GM18511 (cell line): ENCODE data around the gene HM13.
"Not testable (repeated sequence)": the region's sequence is repeated elsewhere in the genome, so short reads cannot be mapped to it uniquely, and the experiment has no call there.

Experiments used
- ATAC-seq: cut with Tn5 transposase; IDR thresholded peaks from one replicate; pipeline ENCODE4 v1.9.1; 2021; ENCODE audit warnings: mild to moderate bottlenecking, moderate library complexity; ENCODE audit not compliant: unreplicated experiment

The HM13 gene

DNA sequence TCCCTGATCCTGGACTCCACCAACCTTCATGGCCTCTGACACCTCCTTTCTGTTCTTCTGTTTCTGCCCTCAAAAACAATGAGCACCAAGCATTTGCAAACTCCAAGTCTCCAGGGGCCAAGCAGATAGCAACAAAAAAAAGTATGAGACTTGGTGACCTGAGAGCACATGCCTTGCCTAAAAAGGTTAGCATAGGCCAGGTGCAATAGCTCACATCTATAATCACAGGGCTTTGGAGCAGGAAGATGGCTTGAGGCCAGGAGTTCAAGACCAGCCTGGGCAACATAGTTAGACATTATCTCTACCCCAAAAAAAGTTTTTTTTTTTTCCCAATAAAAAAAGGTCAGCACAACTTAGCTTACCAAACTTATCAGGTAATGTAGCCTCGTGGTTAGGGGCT is 13.7 kb upstream of the HM13 start:
- ATAC-seq: no peak

DNA sequence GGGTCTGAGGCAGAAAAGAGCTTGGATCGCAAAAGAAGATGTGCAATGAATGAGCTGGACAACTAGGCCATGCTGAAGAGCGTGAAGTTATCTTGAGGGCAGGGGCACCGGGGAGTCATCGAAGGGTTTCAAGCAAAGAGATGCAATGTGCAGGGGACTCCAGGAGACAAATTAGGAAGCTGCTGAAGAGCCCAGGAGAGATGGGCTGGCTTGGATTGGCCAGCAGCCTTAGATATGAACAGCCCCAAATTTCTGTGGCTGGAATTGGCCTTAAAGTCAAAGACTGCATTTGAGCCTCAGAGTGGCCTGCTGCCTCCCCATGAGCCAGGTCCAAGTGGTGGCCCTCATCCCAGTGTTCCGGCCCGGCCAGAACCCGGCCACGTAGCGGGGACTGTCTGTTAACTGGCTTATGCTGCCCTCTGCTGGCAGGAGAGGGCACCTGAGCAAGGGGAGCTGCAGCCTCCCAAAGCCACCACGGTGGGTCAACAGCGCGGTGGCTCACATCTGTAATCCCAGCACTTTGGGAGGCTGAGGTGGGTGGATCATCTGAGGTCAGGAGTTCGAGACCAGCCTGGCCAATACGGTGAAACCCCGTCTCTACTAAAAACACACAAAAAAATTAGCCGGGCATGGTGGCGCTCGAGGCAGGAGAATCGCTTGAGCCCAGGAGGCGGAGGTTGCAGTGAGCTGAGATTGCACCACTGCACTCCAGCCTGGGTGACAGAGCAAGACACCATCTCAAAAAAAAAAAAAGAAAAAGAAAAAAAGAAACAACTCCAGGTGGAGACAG is 11.2 kb upstream of the HM13 start:
- ATAC-seq: peak; percentile 96

DNA sequence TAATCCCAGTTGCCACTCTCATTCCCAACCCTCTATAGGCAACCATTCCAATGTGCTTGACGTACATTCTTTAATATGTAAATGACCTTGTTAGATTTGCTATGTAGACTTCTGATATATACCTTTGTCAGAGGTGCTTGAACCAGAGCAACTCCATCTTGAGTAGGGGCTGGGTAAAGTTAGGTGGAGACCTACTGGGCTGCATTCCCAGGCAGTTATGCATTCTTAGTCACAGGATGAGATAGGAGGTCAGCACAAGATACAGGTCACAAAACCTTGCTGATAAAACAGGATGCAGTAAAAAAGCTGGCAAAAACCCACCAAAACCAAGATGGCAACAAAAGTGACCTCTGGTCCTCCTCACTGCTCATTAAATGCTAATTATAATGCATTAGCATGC is 8.3 kb upstream of the HM13 start:
- no peak for ATAC-seq

DNA sequence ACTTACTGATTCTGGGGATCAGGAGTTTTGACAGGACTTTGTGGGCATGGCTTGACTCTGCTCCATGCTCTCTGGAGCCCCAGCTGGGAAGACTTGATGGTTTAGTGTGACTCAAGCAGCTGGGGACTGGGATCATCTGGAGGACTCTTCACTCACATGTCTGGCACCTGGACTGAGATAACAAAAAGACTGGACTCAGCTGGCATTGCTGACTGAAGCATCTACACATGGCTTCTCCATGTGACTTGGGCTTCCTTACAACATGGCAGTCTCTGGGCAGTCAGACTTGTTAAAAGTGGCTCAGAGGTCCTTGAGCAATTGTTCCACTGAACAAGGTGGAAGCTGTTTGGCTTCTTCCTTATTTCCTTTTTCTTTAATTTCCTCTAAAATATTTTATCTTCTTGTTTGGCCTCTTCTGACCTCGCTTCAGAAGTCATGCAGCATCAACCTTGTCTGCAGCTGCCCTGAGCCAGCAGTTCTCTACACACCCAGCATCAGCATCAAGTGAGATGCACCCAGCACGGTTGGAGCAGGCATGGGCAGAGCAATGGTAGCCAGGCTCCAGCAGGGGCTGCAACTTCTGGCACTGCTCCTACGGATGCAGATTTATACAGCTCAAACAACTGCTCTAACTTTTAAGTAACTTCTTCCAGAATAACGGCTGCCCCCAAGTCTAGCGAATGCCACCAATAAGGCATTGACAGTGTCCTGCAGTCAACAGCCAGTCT is 5.6 kb upstream of the HM13 start:
- ATAC-seq: no peak

DNA sequence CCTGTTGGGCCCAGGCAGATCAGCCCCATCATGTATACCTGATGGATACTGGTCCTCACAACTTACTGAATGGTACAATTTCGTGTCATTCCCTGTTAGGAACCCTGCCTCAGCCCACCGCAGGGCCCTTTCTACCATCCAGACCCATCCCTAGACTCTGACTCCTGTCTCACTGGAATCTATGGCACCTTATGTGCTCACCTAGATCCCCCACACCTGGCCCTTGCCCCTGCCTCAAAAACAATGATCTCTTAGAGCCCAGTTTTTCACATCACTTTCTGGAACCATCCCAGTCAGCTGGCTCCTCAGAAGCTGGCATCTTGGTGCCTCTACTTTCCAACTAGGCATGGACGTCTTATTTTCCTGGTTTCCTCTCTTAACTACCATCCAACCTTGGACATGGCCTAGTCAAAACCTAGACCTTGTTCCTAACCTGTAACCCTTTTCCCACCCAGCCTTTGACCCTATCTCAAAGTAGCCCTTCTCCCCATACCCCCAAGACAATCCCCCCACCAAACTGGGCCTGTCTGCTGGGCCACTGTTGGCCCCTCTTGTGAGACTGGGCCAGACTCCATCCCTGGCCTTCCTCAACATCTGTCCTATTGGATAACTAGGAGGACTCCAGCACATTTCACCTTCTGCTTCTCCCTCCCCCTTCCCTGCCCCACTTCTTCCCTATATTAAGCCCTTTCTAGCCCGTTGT is 981 bp downstream of the HM13 start:
- ATAC-seq: no peak

DNA sequence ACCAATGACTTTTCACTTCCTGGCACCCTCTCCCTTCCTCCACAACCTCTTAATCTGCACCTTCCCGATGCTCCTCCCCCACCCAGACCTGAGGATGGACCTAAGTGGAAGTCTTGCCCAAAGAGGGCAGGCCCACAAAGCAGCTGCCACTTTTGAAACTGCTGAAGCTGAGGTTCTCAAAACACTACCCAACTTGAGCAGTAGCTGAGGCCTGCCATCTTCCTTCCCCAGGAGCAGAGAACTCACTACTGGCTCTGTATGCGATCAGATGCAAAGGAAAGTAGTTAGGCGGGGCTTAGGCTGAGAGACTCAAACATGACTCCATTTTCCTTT is 1.5 kb downstream of the HM13 start:
- no peak for ATAC-seq

DNA sequence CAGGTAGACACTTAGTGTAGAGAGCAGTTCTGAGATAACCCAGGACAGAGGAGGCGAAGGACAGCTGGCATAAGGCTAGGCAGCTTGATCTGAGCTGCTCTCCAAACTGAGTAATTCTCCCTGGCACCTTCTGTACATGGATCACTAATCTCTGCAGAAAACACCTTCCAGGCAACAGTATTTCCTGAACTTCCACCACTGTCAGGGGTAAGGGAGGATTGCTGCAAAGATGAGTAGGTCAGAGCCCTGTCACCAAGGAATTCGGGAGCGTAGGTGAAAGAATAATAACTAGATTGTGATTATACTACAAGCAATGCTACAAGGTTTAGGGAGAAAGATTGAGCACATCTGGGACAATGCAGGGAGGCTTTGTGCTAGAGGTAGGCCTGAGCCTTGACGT is 1.9 kb downstream of the HM13 start:
- no peak for ATAC-seq

DNA sequence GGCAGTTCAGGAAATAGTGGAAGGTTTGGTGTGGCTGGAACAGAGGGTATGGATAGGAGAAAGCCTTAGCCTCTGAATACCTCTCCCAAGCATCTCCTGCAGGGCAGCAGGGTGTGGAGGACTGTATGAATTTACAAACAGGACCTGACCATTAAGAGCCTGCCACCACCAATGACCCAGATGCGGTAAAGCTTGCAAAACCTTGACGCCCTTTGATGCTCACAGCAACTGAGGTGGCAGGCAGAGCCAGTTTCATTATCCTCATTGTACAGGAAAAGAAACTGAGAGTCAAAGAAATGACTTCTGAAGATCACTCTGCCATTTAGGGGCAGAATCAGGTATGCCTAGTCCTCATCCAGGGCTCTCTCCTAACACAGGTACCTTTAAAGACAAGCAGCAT is 2.4 kb downstream of the HM13 start:
- no peak for ATAC-seq

DNA sequence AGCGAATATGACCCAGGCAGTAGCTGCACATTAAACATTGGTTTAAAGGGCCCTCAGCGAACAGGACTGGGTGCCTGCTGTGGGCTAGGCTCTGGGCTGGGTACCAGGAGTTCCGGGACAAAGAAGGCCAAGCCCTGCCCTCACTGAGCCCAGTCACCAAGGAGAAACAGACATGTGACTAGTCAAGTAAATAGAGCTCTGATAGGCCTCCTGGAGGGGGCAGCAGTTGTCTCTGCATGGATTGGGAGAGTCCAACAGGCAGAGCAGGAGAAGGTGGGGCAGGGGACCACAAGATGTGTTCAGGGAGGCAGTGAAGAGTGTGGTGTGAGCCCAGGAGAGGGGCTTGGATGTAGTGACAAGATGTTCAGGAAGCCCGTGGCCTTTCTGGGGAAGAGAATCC is 3.1 kb downstream of the HM13 start:
- no peak for ATAC-seq

DNA sequence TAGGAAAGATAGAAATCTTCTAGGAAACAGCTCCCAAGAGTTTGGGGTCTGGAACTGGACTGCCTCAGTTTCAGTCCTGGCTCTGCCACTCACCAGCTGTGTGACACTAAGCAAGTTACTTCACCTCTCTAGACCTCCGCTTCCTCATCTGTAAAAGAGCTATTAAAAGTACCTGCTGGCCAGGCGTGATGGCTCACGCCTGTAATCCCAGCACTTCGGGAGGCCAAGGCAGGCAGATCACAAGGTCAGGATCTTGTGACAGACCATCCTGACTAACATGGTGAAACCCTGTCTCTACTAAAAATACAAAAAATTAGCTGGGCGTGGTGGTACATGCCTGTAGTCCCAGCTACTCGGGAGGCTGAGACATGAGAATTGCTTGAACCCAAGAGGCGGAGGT is 7.0 kb downstream of the HM13 start:
- ATAC-seq: not testable (repeated sequence)

DNA sequence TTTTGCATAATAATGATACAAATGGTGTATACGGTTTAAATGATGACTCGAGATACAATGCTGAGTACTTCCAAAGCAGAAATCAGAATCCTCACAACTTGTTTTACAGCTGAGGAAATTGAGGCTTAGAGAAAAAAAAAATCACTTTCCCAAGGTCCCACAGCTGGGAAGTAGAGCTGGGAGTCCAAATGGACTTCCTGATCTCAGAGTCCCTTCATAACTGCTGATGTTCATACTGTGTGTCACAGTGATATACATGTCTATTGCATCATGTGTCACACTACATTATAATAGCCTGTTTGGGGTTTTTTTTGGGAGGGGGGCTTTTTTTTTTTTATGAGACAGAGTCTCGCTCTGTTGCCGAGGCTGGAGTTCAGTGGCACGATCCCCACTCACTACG is 8.5 kb downstream of the HM13 start:
- ATAC-seq: no peak

DNA sequence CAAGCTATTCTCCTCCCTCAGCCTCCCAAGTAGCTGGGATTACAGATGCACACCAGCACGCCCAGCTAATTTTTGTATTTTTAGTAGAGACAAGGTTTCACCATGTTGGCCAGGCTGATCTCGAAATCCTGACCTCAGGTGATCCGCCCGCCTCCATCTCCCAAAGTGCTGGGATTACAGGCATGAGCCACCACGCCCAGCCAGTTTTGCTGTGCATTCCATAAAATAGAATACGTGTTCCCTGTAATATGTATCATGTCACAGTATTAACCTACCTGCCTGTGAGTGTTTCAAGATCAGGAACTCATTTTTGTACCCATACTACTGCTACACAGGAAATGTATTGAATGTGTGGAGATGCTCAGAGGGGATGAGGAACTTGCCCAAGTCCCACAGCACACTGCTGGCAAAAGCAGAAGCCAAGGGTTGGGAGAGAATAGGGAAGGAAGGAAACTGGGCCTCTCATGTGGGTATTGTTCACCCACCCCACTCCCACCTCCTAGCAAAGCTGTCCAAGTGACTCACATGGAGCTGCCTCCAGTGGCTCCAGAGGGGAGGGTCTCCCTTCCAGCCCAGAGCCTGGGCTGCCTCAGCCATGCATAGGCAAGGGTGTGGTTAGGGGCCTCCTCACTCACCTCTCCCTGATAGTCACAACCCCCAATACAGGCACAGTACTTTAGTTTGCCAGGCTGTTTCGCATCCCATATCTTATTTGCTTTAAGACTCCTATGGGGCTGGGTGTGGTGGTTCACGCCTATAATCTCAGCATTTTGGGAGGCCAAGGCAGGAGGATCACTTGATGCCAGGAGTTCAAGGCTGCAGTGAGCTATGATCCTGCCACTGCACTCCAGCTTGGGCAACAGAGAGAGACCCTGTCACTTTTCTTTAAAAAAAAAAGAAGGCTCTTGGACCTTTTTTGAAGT is 9.4 kb downstream of the HM13 start:
- no peak for ATAC-seq

DNA sequence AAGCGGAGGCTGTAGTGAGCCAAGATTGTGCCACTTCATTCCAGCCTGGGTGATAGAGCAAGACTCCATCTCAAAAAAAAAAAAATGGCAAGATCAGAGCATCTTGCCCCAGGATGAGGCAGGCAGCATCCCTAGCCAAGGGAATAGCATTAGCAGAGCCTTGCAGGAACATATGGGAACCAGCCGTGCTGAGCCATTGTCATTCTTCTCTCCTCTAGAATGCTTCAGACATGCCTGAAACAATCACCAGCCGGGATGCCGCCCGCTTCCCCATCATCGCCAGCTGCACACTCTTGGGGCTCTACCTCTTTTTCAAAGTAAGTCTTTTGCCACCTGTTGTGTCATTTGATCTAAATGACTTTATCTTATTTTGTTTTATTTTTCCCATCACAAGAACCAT is 13.0 kb downstream of the HM13 start:
- ATAC-seq: no peak

DNA sequence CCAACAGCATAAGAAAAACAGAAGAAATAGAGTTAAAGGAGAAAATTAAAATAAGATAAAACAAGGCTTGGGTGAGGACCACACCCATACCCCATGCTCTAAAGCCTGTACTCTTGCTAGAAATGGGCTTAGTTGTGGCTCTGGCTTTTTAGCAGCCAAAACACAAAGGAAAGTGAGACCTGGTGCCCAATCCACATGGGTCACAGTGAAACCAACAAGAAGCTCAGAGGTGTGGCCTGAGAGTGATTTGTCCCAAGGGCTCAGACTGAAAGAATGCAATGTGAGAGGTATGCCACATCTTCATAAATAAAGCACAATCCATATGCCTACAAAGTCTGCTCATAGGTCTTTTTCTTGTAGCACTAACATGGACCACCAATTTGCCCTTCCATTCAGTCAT is 21.1 kb downstream of the HM13 start:
- ATAC-seq: no peak

DNA sequence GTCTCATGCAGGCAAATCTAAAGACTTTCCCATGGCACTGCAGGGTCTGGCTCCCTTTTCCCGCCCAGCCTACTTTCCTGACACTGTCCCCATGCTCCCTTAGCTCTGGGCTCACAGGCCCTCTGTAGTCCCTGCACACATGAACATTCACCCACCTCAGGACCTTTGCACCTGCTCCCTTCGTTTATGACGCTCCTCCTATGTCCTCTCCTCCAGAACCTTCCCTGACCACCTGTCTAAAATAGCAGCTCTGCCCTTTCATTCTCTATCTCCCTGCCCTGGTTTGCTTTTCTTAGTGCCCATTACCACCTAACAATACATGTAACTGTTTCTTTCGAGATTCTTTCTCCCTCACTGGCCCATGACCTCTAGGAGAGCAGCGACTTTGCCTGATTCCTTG is 22.3 kb downstream of the HM13 start:
- ATAC-seq: no peak

DNA sequence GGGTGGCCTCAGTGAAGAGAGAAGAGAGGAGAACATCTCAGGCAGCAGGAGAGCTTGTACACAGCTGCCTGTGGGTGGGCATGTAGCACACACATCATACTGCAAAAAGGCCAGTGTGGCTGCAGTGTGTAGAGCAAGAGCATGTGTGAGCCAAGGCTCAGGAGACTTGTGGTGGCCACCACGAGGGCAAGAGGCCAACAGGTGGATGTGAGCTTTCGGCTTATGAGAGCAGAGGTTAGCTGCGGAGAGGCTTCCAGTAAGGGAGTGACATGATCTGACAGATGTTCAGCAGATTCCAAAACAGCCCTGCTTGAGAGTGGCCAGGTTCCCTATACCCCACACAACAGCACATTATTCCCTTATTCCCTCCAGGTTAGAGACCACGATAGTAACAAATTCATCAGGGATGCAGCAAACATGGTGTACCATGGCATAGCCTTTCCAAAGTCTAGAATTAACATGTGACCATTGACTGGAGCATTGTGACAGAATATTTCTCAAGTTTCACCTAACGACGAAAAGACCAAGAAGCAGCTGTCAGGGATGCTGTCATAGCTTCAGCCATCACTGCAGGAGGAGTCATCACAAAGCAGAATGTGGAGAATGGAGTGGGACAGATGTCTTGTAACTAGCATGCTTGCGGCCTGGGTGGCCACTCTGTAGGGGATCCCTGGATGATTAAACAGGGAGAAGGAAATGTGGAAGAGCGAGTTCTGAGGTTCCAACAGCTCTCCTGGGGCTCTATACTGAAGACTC is 23.1 kb downstream of the HM13 start:
- no peak for ATAC-seq

DNA sequence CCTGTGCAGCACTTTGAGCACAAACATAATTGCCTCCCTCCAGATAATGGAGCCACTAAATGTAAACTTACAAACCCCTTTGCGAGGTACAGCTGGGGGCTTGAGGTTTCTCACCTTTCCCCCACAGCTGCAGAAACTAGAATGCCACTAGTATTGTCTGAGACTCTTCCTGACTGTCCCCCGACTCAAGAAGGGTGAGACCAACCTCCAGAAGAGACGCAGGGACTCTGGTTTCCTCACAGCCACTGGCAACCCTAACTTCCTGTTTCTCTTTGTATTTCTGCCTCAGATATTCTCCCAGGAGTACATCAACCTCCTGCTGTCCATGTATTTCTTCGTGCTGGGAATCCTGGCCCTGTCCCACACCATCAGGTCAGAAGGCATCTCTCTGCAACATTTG is 23.6 kb downstream of the HM13 start:
- ATAC-seq: no peak

DNA sequence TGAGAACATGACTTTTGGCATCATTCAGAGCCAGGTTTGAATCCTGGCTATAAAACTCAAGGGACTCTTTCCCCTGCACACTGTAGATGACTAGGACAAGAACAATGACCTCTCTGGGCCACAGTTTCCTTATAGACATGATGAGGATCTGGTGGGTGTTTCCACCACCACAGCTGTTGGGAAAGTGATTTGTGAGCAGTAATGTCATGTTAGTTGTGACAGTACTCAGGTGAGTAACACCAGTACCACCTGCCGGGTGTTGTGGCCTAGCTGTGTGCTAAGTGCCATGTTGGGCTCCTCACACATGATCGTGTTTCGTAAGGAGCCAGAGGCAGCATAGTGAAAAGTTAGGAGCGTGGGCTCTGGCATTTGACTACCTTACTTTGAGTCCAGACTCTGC is 24.1 kb downstream of the HM13 start:
- no peak for ATAC-seq

DNA sequence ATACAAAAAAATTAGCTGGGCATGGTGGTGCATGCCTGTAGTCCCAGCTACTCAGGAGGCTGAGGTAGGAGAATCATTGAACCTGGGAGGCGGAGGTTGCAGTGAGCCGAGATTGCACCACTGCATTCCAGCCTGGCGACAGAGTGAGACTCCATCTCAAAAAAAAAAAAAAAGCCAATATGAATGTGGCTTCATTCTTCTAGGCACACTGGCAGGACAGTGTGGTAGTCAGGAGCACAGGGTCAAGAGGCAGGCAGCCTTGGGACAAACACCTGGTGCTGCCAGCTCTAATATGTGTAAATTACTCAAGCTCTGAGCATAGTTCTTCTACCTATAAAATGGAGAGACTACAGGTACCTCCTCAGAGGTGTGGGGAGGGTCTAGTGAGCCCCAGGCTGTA is 25.4 kb downstream of the HM13 start:
- not testable (repeated sequence) for ATAC-seq

DNA sequence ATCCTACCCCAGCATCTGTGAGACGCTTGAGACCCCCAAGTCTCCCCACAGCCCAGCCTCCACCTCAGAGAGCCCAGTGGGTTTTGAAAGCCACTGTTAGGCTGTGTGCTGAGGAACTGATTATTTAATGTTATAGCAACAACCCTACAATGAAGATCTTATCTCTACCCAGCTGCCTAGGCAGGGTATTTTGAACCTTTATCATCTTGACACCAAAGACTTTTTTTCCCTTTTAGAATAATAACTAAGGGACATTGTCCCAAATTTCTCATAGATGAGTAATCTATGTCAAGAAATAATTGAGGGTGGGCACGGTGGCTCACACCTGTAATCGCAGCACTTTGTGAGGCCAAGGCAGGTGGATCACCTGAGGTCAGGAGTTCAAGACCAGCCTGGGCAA is 26.2 kb downstream of the HM13 start:
- no peak for ATAC-seq
